ENCODE data around the gene APOBEC3A.

DNA sequence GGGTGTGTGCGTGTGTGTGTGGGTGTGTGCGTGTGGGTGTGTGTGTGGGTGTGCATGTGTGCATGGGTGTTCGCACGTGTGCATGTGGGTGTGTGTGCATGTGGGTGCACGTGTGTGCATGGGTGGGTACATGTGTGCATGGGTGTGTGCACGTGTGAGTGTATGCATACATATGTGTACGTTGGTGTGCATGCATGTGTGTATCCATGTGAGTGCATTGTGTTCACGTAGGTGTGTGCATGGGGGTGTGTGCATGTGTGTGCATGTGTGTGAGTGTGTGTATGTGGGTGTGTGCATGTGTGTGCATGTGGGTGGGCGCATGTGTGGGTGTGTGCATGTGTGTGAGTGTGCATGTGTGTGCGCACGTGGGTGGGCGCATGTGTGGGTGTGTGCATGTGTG is 19.9 kb upstream of the APOBEC3A start:
- TF ChIP-seq, protein P1, sequence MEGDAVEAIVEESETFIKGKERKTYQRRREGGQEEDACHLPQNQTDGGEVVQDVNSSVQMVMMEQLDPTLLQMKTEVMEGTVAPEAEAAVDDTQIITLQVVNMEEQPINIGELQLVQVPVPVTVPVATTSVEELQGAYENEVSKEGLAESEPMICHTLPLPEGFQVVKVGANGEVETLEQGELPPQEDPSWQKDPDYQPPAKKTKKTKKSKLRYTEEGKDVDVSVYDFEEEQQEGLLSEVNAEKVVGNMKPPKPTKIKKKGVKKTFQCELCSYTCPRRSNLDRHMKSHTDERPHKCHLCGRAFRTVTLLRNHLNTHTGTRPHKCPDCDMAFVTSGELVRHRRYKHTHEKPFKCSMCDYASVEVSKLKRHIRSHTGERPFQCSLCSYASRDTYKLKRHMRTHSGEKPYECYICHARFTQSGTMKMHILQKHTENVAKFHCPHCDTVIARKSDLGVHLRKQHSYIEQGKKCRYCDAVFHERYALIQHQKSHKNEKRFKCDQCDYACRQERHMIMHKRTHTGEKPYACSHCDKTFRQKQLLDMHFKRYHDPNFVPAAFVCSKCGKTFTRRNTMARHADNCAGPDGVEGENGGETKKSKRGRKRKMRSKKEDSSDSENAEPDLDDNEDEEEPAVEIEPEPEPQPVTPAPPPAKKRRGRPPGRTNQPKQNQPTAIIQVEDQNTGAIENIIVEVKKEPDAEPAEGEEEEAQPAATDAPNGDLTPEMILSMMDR (IDR thresholded peaks at IDR 0.05 in 2 of 3, conservative IDR thresholded peaks at IDR 0.05 in 1 of 3; ENCODE audit: control insufficient read depth in 2 of 3, extremely low read depth in 1 of 3, insufficient read depth in 1 of 3, low read depth in 3 of 3, low read length in 3 of 3): no peak
- TF ChIP-seq HCFC1 (IDR thresholded peaks at IDR 0.05; ENCODE audit: low read length): no peak
- no peak for TF ChIP-seq KAT2A (conservative IDR thresholded peaks at IDR 0.05; ENCODE audit: control insufficient read depth, low read depth, low read length)
- no peak for TF ChIP-seq ZZZ3 (IDR thresholded peaks at IDR 0.05; ENCODE audit: control insufficient read depth, insufficient read length, low read depth)
